WTC11 (cell line): ENCODE data around the gene KCNIP4. TPM values are rescaled to one million over a fixed set of nuclear protein-coding genes. Genes with fewer than 3 reads are reported as not detected.
A peak's percentile ranks its signal among the peaks of the same experiment; 100 is the strongest.

ENCODE experiments used
- ATAC-seq: fragments of 200-7000 bp; cut with Tn5 transposase; 2 replicates; pipeline ENCODE4 v1.10.0; 2021; ENCODE audit warnings: mild to moderate bottlenecking, moderate library complexity
- CTCF ChIA-PET: fragments of 300-600 bp; sonication (Branson Sonifier 250); formaldehyde crosslinking; loops from one replicate; lab custom pipeline; 2021; ENCODE audit warnings: antibody characterized with exemption; lab: Charles Lee
- POLR2A ChIA-PET: fragments of 350-600 bp; sonication (Branson Sonifier 250); formaldehyde crosslinking; loops from one replicate; lab custom pipeline; 2021; ENCODE audit warnings: antibody characterized with exemption; lab: Charles Lee
- DNase-seq: peaks from one replicate; pipeline ENCODE4 v3.0.0; 2021; ENCODE audit warnings: low spot score
- H3K27ac Mint-ChIP-seq: 2 replicates; pipeline ENCODE4 v1.8.0; 2021; ENCODE audit warnings: mixed read lengths
- H3K27me3 Mint-ChIP-seq: 2 replicates; pipeline ENCODE4 v1.8.0; 2021; ENCODE audit warnings: low read depth, mild to moderate bottlenecking, moderate library complexity, mixed read lengths
- H3K36me3 Mint-ChIP-seq: 2 replicates; pipeline ENCODE4 v1.8.0; 2021; ENCODE audit warnings: mixed read lengths
- H3K4me1 Mint-ChIP-seq: 2 replicates; pipeline ENCODE4 v1.8.0; 2022; ENCODE audit warnings: mixed read lengths
- H3K4me3 Mint-ChIP-seq: 2 replicates; pipeline ENCODE4 v1.8.0; 2021; ENCODE audit warnings: mild to moderate bottlenecking, moderate library complexity, mixed read lengths
- H3K9me3 Mint-ChIP-seq: 2 replicates; pipeline ENCODE4 v1.8.0; 2021; ENCODE audit warnings: mixed read lengths
- ATF1 ChIP-seq: sonication (generic); formaldehyde crosslinking; IDR thresholded peaks from 2 replicates; pipeline ENCODE4 v1.8.1; 2023; ENCODE audit warnings: mild to moderate bottlenecking, moderate library complexity, missing genetic modification reagents
- EMX1 ChIP-seq: fragments of 250-450 bp; sonication (Bioruptor Pico); IDR thresholded peaks from 2 replicates; pipeline ENCODE4 v1.8.0; 2021; ENCODE audit warnings: mild to moderate bottlenecking
- GABPB1 ChIP-seq: sonication (generic); formaldehyde crosslinking; IDR thresholded peaks from 2 replicates; pipeline ENCODE4 v1.8.1; 2023; ENCODE audit warnings: mild to moderate bottlenecking, missing genetic modification reagents
- GRHL2 ChIP-seq: fragments of 250-450 bp; sonication (Bioruptor Pico); IDR thresholded peaks from 2 replicates; pipeline ENCODE4 v1.8.0; 2022; ENCODE audit warnings: mild to moderate bottlenecking, moderate library complexity; ENCODE audit not compliant: insufficient replicate concordance, severe bottlenecking
- IRF2 ChIP-seq: sonication (generic); formaldehyde crosslinking; IDR thresholded peaks from 2 replicates; pipeline ENCODE4 v1.8.0; 2022; ENCODE audit warnings: low read depth, missing genetic modification reagents, borderline replicate concordance
- NFATC4 ChIP-seq: fragments of 250-450 bp; sonication (Bioruptor Pico); IDR thresholded peaks from 2 replicates; pipeline ENCODE4 v1.9.0; 2021; ENCODE audit warnings: mild to moderate bottlenecking
- NFE2L1 ChIP-seq: sonication (generic); formaldehyde crosslinking; IDR thresholded peaks from 2 replicates; pipeline ENCODE4 v1.8.1; 2023; ENCODE audit warnings: missing genetic modification reagents
- NR1H2 ChIP-seq: sonication (generic); formaldehyde crosslinking; IDR thresholded peaks from 2 replicates; pipeline ENCODE4 v1.9.0; 2021; ENCODE audit warnings: mild to moderate bottlenecking, moderate library complexity, missing genetic modification reagents
- OVOL2 ChIP-seq: fragments of 250-450 bp; sonication (Bioruptor Pico); IDR thresholded peaks from 2 replicates; pipeline ENCODE4 v1.9.0; 2021; ENCODE audit warnings: mild to moderate bottlenecking, borderline replicate concordance
- TCF7 ChIP-seq: sonication (generic); formaldehyde crosslinking; IDR thresholded peaks from 2 replicates; pipeline ENCODE4 v1.8.0; 2022; ENCODE audit warnings: mild to moderate bottlenecking, low read depth, missing genetic modification reagents, moderate library complexity
- ZNF416 ChIP-seq: fragments of 250-450 bp; sonication (Bioruptor Pico); IDR thresholded peaks from 2 replicates; pipeline ENCODE4 v1.9.0; 2021; ENCODE audit warnings: mild to moderate bottlenecking, inconsistent platforms
- total RNA-seq: library from RNA; stranded (reverse); gene quantifications from 3 replicates; pipeline ENCODE4 v1.2.3, GENCODE V29; 2021
- TF ChIP-seq, protein P1 (sequence below): sonication (generic); formaldehyde crosslinking; IDR thresholded peaks from 2 replicates; pipeline ENCODE4 v1.8.0; 2022; ENCODE audit warnings: mild to moderate bottlenecking, missing genetic modification reagents
- TF ChIP-seq, protein P2 (sequence below): fragments of 200-600 bp; IDR thresholded peaks from 2 replicates; pipeline ENCODE4 v1.8.0; 2022; ENCODE audit warnings: antibody characterized with exemption
- TF ChIP-seq, protein P3 (sequence below): fragments of 250-450 bp; sonication (Bioruptor Pico); IDR thresholded peaks from 2 replicates; pipeline ENCODE4 v1.9.0; 2021; ENCODE audit warnings: mild to moderate bottlenecking, borderline replicate concordance
- TF ChIP-seq, protein P4 (sequence below): fragments of 250-450 bp; sonication (Bioruptor Pico); IDR thresholded peaks from 2 replicates; pipeline ENCODE4 v1.9.0; 2021; ENCODE audit warnings: mild to moderate bottlenecking
- TF ChIP-seq, protein P5 (sequence below): sonication (generic); formaldehyde crosslinking; IDR thresholded peaks from 2 replicates; pipeline ENCODE4 v1.8.0; 2023; ENCODE audit warnings: missing genetic modification reagents, mild to moderate bottlenecking, borderline replicate concordance

The KCNIP4 gene
- total RNA-seq, 1 experiment from 2014 or later, result not detected

DNA sequence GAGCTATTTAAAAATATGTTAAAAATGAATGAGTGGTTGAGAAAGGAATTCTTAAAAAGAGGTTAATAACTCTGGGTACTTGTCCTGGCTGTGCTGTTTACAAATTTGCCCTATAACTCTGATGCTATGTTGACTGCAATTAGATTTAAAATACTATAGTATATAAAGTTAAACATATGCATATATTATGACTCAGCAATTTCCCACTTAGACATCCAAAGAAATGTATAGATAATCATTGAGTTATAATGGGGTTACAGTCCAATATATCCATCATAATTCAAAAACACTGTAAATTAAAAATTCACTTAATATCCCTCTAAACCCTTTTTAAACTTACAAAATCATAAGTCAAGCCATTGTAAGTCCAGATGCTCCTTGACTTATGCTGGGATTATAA, 818.0 kb downstream of the KCNIP4 start:
- DNase-seq (no peak), ATAC-seq (no peak)
- no peak overlapping the region for H3K27ac Mint-ChIP-seq
- CTCF ChIA-PET, result no interaction called here
- no peak for TF ChIP-seq ZNF416
- TF ChIP-seq, protein P1, sequence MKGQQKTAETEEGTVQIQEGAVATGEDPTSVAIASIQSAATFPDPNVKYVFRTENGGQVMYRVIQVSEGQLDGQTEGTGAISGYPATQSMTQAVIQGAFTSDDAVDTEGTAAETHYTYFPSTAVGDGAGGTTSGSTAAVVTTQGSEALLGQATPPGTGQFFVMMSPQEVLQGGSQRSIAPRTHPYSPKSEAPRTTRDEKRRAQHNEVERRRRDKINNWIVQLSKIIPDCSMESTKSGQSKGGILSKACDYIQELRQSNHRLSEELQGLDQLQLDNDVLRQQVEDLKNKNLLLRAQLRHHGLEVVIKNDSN, result no peak
- H3K36me3 Mint-ChIP-seq, result no peaks in the 10 kb centered on the region
- no peaks in the 10 kb centered on the region for H3K4me1 Mint-ChIP-seq
- POLR2A ChIA-PET, result no interaction called here
- H3K27me3 Mint-ChIP-seq, result no peaks in the 10 kb centered on the region
- no peaks in the 10 kb centered on the region for H3K9me3 Mint-ChIP-seq
- no peak overlapping the region for H3K4me3 Mint-ChIP-seq

DNA sequence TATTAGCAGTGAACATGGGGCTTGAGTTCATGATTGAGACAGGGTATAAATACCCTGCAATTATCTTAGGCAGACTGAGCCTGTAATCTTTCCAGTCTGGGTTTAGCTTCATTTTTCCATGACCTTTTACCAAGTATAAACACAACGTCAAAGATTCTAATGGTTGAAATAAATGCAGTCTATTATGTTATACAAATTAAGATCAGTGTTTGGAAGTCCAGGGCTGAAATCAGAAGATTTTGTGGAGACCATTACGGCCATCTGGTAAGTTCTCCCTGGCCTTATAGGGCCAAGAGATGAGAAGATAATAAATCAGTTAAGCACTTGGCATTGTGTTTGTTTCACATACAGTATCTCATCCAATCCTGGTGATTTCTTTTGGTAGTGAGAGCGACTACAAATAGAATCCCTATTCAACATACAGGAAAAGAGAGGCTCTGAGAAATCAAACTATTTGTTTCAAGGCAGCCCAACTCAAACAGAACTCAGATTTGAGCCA, 822.5 kb downstream of the KCNIP4 start:
- ChIA-PET POLR2A (no interaction called here), CTCF (no interaction called here)
- DNase-seq (no peak), ATAC-seq (no peak)
- TF ChIP-seq NFE2L1 (CRISPR knock-in tag) (no peak), GABPB1 (no peak), TCF7 (CRISPR knock-in tag) (no peak), NR1H2 (CRISPR knock-in tag) (no peak), OVOL2 (CRISPR knock-in tag) (no peak), NFATC4 (CRISPR knock-in tag) (no peak)
- Mint-ChIP-seq H3K4me3 (no peak overlapping the region), H3K9me3 (0 out of 2 replicates have a peak, but pooled peaks cover 4% of the 10 kb centered on the region), H3K36me3 (no peaks in the 10 kb centered on the region), H3K27ac (no peak overlapping the region), H3K27me3 (no peaks in the 10 kb centered on the region), H3K4me1 (no peaks in the 10 kb centered on the region)

DNA sequence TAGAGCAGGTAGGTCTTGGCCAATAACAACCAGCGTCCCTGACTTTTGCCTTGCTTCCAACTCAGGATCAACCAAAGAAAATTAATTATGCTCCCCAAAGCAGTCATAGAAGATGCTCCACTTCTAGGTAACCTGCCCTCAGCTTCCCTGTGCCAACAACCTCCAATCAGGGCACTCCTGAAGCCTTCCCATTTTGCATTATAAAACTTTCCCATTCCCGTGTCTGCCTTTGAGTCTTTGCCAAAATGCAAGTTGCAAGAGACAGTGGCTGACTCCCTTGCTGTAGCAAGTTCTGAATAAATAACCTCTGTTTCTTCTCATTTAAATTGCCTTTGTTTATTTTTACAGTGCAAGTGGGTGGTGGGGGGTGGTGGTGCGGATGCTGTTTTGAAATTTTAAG, 830.3 kb downstream of the KCNIP4 start:
- DNase-seq (no peak), ATAC-seq (peak; percentile 61)
- peaks cover 10% of the 10 kb centered on the region for H3K9me3 Mint-ChIP-seq
- H3K27me3 Mint-ChIP-seq, result no peaks in the 10 kb centered on the region
- no peak overlapping the region for H3K4me3 Mint-ChIP-seq
- ChIA-PET POLR2A (no interaction called here), CTCF (no interaction called here)
- H3K27ac Mint-ChIP-seq, result no peak overlapping the region
- TF ChIP-seq NR1H2 (CRISPR knock-in tag), result no peak
- TF ChIP-seq, protein P2, sequence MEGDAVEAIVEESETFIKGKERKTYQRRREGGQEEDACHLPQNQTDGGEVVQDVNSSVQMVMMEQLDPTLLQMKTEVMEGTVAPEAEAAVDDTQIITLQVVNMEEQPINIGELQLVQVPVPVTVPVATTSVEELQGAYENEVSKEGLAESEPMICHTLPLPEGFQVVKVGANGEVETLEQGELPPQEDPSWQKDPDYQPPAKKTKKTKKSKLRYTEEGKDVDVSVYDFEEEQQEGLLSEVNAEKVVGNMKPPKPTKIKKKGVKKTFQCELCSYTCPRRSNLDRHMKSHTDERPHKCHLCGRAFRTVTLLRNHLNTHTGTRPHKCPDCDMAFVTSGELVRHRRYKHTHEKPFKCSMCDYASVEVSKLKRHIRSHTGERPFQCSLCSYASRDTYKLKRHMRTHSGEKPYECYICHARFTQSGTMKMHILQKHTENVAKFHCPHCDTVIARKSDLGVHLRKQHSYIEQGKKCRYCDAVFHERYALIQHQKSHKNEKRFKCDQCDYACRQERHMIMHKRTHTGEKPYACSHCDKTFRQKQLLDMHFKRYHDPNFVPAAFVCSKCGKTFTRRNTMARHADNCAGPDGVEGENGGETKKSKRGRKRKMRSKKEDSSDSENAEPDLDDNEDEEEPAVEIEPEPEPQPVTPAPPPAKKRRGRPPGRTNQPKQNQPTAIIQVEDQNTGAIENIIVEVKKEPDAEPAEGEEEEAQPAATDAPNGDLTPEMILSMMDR, result no peak
- no peak for TF ChIP-seq IRF2 (CRISPR knock-in tag)
- no peak for TF ChIP-seq ATF1 (CRISPR knock-in tag)
- H3K4me1 Mint-ChIP-seq, result peaks cover 27% of the 10 kb centered on the region
- no peaks in the 10 kb centered on the region for H3K36me3 Mint-ChIP-seq

DNA sequence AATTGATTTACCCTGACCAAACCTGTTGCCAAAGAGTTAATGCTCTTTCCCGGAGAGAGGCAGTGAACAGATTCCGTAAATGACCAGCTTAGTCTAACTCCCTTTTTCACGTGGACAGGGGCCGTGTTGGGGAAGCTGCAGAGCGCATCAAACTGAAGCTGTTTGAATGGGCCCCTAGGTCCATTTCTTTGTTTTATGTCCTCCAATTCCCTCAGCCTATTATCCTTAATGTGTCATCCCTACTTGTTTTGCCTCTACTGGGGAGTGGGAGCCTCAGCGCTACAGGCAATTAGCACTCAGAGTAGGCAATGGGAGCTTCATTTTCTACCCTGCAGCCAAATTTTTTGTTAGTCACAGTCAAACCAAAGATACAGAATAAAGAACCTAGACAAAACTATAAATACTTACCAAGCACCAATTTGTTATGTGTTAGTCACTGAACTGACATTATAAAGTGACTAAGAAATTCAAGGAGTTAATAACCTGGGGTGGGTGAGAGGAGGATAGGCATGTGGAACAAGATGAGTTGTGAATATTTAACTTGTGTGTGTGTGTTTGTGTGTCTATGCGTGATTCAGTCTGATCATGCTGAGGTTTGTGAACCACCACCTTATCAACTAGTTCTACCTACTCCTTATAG, 830.9 kb downstream of the KCNIP4 start:
- H3K36me3 Mint-ChIP-seq, result no peaks in the 10 kb centered on the region
- TF ChIP-seq, protein P3, sequence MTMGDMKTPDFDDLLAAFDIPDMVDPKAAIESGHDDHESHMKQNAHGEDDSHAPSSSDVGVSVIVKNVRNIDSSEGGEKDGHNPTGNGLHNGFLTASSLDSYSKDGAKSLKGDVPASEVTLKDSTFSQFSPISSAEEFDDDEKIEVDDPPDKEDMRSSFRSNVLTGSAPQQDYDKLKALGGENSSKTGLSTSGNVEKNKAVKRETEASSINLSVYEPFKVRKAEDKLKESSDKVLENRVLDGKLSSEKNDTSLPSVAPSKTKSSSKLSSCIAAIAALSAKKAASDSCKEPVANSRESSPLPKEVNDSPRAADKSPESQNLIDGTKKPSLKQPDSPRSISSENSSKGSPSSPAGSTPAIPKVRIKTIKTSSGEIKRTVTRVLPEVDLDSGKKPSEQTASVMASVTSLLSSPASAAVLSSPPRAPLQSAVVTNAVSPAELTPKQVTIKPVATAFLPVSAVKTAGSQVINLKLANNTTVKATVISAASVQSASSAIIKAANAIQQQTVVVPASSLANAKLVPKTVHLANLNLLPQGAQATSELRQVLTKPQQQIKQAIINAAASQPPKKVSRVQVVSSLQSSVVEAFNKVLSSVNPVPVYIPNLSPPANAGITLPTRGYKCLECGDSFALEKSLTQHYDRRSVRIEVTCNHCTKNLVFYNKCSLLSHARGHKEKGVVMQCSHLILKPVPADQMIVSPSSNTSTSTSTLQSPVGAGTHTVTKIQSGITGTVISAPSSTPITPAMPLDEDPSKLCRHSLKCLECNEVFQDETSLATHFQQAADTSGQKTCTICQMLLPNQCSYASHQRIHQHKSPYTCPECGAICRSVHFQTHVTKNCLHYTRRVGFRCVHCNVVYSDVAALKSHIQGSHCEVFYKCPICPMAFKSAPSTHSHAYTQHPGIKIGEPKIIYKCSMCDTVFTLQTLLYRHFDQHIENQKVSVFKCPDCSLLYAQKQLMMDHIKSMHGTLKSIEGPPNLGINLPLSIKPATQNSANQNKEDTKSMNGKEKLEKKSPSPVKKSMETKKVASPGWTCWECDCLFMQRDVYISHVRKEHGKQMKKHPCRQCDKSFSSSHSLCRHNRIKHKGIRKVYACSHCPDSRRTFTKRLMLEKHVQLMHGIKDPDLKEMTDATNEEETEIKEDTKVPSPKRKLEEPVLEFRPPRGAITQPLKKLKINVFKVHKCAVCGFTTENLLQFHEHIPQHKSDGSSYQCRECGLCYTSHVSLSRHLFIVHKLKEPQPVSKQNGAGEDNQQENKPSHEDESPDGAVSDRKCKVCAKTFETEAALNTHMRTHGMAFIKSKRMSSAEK (CRISPR knock-in tag), result no peak
- TF ChIP-seq, protein P4, sequence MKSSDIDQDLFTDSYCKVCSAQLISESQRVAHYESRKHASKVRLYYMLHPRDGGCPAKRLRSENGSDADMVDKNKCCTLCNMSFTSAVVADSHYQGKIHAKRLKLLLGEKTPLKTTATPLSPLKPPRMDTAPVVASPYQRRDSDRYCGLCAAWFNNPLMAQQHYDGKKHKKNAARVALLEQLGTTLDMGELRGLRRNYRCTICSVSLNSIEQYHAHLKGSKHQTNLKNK, result no peak
- no peak for TF ChIP-seq GRHL2 (CRISPR knock-in tag)
- TF ChIP-seq EMX1, result no peak
- TF ChIP-seq, protein P5, sequence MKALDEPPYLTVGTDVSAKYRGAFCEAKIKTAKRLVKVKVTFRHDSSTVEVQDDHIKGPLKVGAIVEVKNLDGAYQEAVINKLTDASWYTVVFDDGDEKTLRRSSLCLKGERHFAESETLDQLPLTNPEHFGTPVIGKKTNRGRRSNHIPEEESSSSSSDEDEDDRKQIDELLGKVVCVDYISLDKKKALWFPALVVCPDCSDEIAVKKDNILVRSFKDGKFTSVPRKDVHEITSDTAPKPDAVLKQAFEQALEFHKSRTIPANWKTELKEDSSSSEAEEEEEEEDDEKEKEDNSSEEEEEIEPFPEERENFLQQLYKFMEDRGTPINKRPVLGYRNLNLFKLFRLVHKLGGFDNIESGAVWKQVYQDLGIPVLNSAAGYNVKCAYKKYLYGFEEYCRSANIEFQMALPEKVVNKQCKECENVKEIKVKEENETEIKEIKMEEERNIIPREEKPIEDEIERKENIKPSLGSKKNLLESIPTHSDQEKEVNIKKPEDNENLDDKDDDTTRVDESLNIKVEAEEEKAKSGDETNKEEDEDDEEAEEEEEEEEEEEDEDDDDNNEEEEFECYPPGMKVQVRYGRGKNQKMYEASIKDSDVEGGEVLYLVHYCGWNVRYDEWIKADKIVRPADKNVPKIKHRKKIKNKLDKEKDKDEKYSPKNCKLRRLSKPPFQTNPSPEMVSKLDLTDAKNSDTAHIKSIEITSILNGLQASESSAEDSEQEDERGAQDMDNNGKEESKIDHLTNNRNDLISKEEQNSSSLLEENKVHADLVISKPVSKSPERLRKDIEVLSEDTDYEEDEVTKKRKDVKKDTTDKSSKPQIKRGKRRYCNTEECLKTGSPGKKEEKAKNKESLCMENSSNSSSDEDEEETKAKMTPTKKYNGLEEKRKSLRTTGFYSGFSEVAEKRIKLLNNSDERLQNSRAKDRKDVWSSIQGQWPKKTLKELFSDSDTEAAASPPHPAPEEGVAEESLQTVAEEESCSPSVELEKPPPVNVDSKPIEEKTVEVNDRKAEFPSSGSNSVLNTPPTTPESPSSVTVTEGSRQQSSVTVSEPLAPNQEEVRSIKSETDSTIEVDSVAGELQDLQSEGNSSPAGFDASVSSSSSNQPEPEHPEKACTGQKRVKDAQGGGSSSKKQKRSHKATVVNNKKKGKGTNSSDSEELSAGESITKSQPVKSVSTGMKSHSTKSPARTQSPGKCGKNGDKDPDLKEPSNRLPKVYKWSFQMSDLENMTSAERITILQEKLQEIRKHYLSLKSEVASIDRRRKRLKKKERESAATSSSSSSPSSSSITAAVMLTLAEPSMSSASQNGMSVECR, result no peak

More for the DNA sequence above, 830.9 kb downstream of the KCNIP4 start:
- no peak for ATAC-seq
- Mint-ChIP-seq H3K4me3 (no peak overlapping the region), H3K27ac (no peak overlapping the region), H3K4me1 (peaks cover 27% of the 10 kb centered on the region), H3K27me3 (no peaks in the 10 kb centered on the region), H3K9me3 (peaks cover 9% of the 10 kb centered on the region)
- DNase-seq, result no peak
- POLR2A ChIA-PET, result no interaction called here
- CTCF ChIA-PET, result interaction anchor here (0.8 kb wide), 1 partner anchor 344 kb away, joined by 3 read pairs; no protein-coding TSS in a partner anchor
